ENCODE results near the gene NTM.

The NTM gene

GRCh38 chr11:131373095-131373725 lies 2.8 kb downstream of the NTM start:
- DNase-seq (ENCODE audit: low read depth) = no peak

- DNase-seq (ENCODE audit: low read depth) = no peak
Observed at GRCh38 chr11:131373756-131374155, 3.3 kb downstream of the NTM start.

GRCh38 chr11:131375421-131375820 lies 5.0 kb downstream of the NTM start:
- DNase-seq (ENCODE audit: low read depth) = no peak

GRCh38 chr11:131375915-131376314 lies 5.5 kb downstream of the NTM start:
- DNase-seq (ENCODE audit: low read depth) = no peak

- DNase-seq (ENCODE audit: low read depth) = no peak
Observed at GRCh38 chr11:131378931-131379330, 8.5 kb downstream of the NTM start.

GRCh38 chr11:131385763-131386390 lies 15.5 kb downstream of the NTM start:
- no peak for DNase-seq (ENCODE audit: low read depth)

- DNase-seq (ENCODE audit: low read depth) = no peak
Observed at GRCh38 chr11:131386408-131386807, 16.0 kb downstream of the NTM start.

- DNase-seq (ENCODE audit: low read depth) = no peak
Observed at GRCh38 chr11:131388030-131388429, 17.6 kb downstream of the NTM start.

GRCh38 chr11:131389582-131389981 lies 19.2 kb downstream of the NTM start:
- no peak for DNase-seq (ENCODE audit: low read depth)

- DNase-seq (ENCODE audit: low read depth) = no peak
Observed at GRCh38 chr11:131391176-131391575, 20.8 kb downstream of the NTM start.

GRCh38 chr11:131392528-131393255 lies 22.3 kb downstream of the NTM start:
- DNase-seq (ENCODE audit: low read depth) = peak; percentile 18

GRCh38 chr11:131393691-131394090 lies 23.3 kb downstream of the NTM start:
- no peak for DNase-seq (ENCODE audit: low read depth)

GRCh38 chr11:131397675-131398074 lies 27.3 kb downstream of the NTM start:
- no peak for DNase-seq (ENCODE audit: low read depth)

- no peak for DNase-seq (ENCODE audit: low read depth)
Observed at GRCh38 chr11:131402040-131402439, 31.6 kb downstream of the NTM start.

GRCh38 chr11:131404010-131404409 lies 33.6 kb downstream of the NTM start:
- no peak for DNase-seq (ENCODE audit: low read depth)

GRCh38 chr11:131408025-131408640 lies 37.7 kb downstream of the NTM start:
- peak; percentile 54 for DNase-seq (ENCODE audit: low read depth)

- no peak for DNase-seq (ENCODE audit: low read depth)
Observed at GRCh38 chr11:131409345-131409744, 38.9 kb downstream of the NTM start.

GRCh38 chr11:131411636-131412035 lies 41.2 kb downstream of the NTM start:
- DNase-seq (ENCODE audit: low read depth) = no peak

- no peak for DNase-seq (ENCODE audit: low read depth)
Observed at GRCh38 chr11:131412061-131412460, 41.6 kb downstream of the NTM start.

- no peak for DNase-seq (ENCODE audit: low read depth)
Observed at GRCh38 chr11:131413217-131413616, 42.8 kb downstream of the NTM start.

GRCh38 chr11:131418189-131418588 lies 47.8 kb downstream of the NTM start:
- DNase-seq (ENCODE audit: low read depth) = no peak

GRCh38 chr11:131421066-131421855 lies 50.8 kb downstream of the NTM start:
- DNase-seq (ENCODE audit: low read depth) = no peak

Measured in ELR (cell line).